Hepatocyte (in vitro differentiated cells): ENCODE data around the gene FERMT3. TPM values are rescaled to one million over a fixed set of nuclear protein-coding genes. Genes with fewer than 3 reads are reported as not detected.
A peak's percentile ranks its signal among the peaks of the same experiment; 100 is the strongest.

Experiments used
- DNase-seq: peaks from one replicate; pipeline ENCODE4 v3.0.0-alpha.2; 2016; ENCODE audit warnings: low spot score
- H2AFZ ChIP-seq: fragments of 200-600 bp; sonication (generic); 2 replicates; pipeline ENCODE4 v1.6.0; 2016; ENCODE audit warnings: antibody characterized with exemption, mild to moderate bottlenecking
- H3K27ac ChIP-seq: fragments of 200-600 bp; sonication (generic); 2 replicates; pipeline ENCODE4 v1.5.1; 2016; ENCODE audit warnings: mild to moderate bottlenecking
- H3K27me3 ChIP-seq: fragments of 200-600 bp; sonication (generic); 2 replicates; pipeline ENCODE4 v1.6.1; 2016
- H3K36me3 ChIP-seq: fragments of 200-600 bp; sonication (generic); replicated peaks from 2 replicates; pipeline ENCODE4 v1.5.1; 2016; ENCODE audit warnings: low read depth; ENCODE audit not compliant: insufficient read depth
- H3K4me1 ChIP-seq: fragments of 200-600 bp; sonication (generic); 2 replicates; pipeline ENCODE4 v1.5.1; 2016; ENCODE audit warnings: mild to moderate bottlenecking, moderate library complexity; ENCODE audit not compliant: insufficient read depth
- H3K4me2 ChIP-seq: fragments of 200-600 bp; sonication (generic); 2 replicates; pipeline ENCODE4 v1.6.0; 2016
- H3K4me3 ChIP-seq: fragments of 200-600 bp; sonication (generic); 2 replicates; pipeline ENCODE4 v1.5.1; 2016; ENCODE audit warnings: mild to moderate bottlenecking
- H3K79me2 ChIP-seq: fragments of 200-600 bp; sonication (generic); 2 replicates; pipeline ENCODE4 v1.6.0; 2017; ENCODE audit warnings: mild to moderate bottlenecking
- H3K9me2 ChIP-seq: fragments of 200-600 bp; sonication (generic); replicated peaks from 2 replicates; pipeline ENCODE4 v1.6.0; 2017; ENCODE audit warnings: mild to moderate bottlenecking; ENCODE audit not compliant: insufficient read depth
- H3K9me3 ChIP-seq: fragments of 200-600 bp; sonication (generic); 2 replicates; pipeline ENCODE4 v1.5.1; 2016; ENCODE audit warnings: low read depth, mild to moderate bottlenecking
- H4K20me1 ChIP-seq: fragments of 200-600 bp; sonication (generic); 2 replicates; pipeline ENCODE4 v1.6.0; 2016; ENCODE audit warnings: mild to moderate bottlenecking; ENCODE audit not compliant: insufficient read depth, poor library complexity, severe bottlenecking
- CTCF ChIP-seq: fragments of 200-600 bp; sonication (generic); IDR thresholded peaks from 2 replicates; pipeline ENCODE4 v1.5.1; 2016; ENCODE audit warnings: antibody characterized with exemption, mild to moderate bottlenecking; ENCODE audit not compliant: poor library complexity
- EZH2 ChIP-seq: fragments of 200-600 bp; sonication (generic); IDR thresholded peaks from 2 replicates; pipeline ENCODE4 v1.6.1; 2016; ENCODE audit warnings: antibody characterized with exemption, mild to moderate bottlenecking, borderline replicate concordance
- EZH2phosphoT487 ChIP-seq: fragments of 200-600 bp; sonication (generic); IDR thresholded peaks from one replicate; pipeline ENCODE4 v1.6.1; 2018; ENCODE audit warnings: antibody characterized with exemption, mild to moderate bottlenecking, low read depth, moderate library complexity; ENCODE audit not compliant: unreplicated experiment, severe bottlenecking
- WGBS: methylation state at CpG from one replicate; pipeline ENCODE4 v1.1.6; 2016; ENCODE audit warnings: low lambda C conversion rate; ENCODE audit errors: missing lambda C conversion rate; 5-methylcytosine and 5-hydroxymethylcytosine counted together
- polyA plus RNA-seq: library from polyadenylated mRNA; unstranded; fragments of >200 nt; fragmentation: Nextera tagmentation; extraction: Ambion mirVana; gene quantifications from 2 replicates; pipeline ENCODE4 v1.2.1, GENCODE V29; 2016
- total RNA-seq: library from RNA; depleted of rRNA; stranded (reverse); fragments of >200 nt; gene quantifications from 2 replicates; pipeline ENCODE4 v1.2.3, GENCODE V29; 2014

Gene FERMT3
- total and polyA plus RNA-seq, 2 experiments from 2014 or later = 1.6 TPM; not detected in 1

GRCh38 chr11:64163951-64164350 is 42.6 kb upstream of the FERMT3 start:
- Histone ChIP-seq H2AFZ (no peak overlapping the region), H3K27ac (no peak overlapping the region)

GRCh38 chr11:64164392-64165312 is 41.9 kb upstream of the FERMT3 start:
- Histone ChIP-seq H3K9me2 (no peaks in the 10 kb centered on the region), H3K27ac (no peak overlapping the region), H3K4me2 (peak overlapping the region; percentile 94), H3K27me3 (no peaks in the 10 kb centered on the region), H3K79me2 (peaks cover 9% of the 10 kb centered on the region), H4K20me1 (no peaks in the 10 kb centered on the region), H3K4me1 (peaks cover 10% of the 10 kb centered on the region), H2AFZ (no peak overlapping the region), H3K4me3 (no peak overlapping the region), H3K9me3 (no peaks in the 10 kb centered on the region), H3K36me3 (no peaks in the 10 kb centered on the region)
- DNase-seq = no peak
- no peak for TF ChIP-seq EZH2
- no peak for TF ChIP-seq CTCF
- TF ChIP-seq EZH2phosphoT487 = no peak
- WGBS = 77% methylated on average over 20 of the region's 20 CpGs

More at GRCh38 chr11:64163951-64164350, 42.6 kb upstream of the FERMT3 start:
- WGBS = 99% methylated on average over 5 of the region's 5 CpGs
- Histone ChIP-seq H3K27me3 (no peaks in the 10 kb centered on the region), H3K9me3 (no peaks in the 10 kb centered on the region), H3K4me1 (peaks cover 10% of the 10 kb centered on the region), H3K4me2 (no peak overlapping the region), H3K79me2 (peaks cover 9% of the 10 kb centered on the region), H3K36me3 (no peaks in the 10 kb centered on the region), H4K20me1 (no peaks in the 10 kb centered on the region), H3K9me2 (no peaks in the 10 kb centered on the region), H3K4me3 (no peak overlapping the region)
- DNase-seq = no peak
- no peak for TF ChIP-seq CTCF
- TF ChIP-seq EZH2phosphoT487 = no peak
- TF ChIP-seq EZH2 = no peak

- Histone ChIP-seq H3K36me3 (no peaks in the 10 kb centered on the region), H3K4me3 (peak overlapping the region; percentile 81), H3K27ac (no peak overlapping the region), H3K9me3 (no peaks in the 10 kb centered on the region), H3K4me1 (peaks cover 10% of the 10 kb centered on the region), H3K79me2 (peaks cover 9% of the 10 kb centered on the region), H2AFZ (peak overlapping the region; percentile 93), H3K27me3 (no peaks in the 10 kb centered on the region), H4K20me1 (no peaks in the 10 kb centered on the region), H3K9me2 (no peaks in the 10 kb centered on the region), H3K4me2 (peak overlapping the region; percentile 94)
- no CpG with 5 or more reads among the region's 32 CpGs for WGBS
- TF ChIP-seq EZH2 (no peak), EZH2phosphoT487 (no peak), CTCF (peak; percentile 16)
- DNase-seq = peak; percentile 48
These were observed 41.1 kb upstream of the FERMT3 start for GRCh38 chr11:64165481-64165841.
